HG03025 (cell line): Measurements from ENCODE around the gene OTOGL.
"Not testable (repeated sequence)": the region's sequence is repeated elsewhere in the genome, so short reads cannot be mapped to it uniquely, and the experiment has no call there.

Experiments
- ATAC-seq: cut with Tn5 transposase; IDR thresholded peaks from one replicate; pipeline ENCODE4 v1.9.1; 2021; ENCODE audit warnings: mild to moderate bottlenecking, moderate library complexity; ENCODE audit not compliant: unreplicated experiment, low FRiP score

Gene OTOGL

DNA sequence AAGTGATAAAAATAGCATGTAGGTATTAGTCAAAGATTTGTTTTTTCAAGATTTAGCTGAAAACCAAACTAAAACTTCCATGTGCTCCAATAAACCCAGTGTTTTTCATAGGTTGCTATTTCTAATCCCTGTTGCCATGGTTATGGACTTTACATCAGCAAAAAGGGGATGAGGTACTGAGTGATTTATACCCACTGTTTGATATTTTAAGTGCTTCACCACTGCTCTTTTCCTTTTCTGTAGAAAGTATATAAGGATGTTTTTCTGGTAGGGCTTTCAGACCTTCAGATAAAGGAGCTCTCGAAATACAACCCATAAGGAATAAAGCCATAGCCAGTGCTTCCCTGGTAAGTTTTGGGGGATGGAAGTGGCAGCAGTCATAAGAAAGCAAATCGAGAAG lies at the start of gene OTOGL:
Gene OTOGL (plus strand): TSS at position 279 of the 400 bp plus-strand sequence. CDS start 109,895 bp downstream, outside the sequence.
- ATAC-seq = no peak

- no peak for ATAC-seq
Measured at GRCh38 chr12:80050236-80050635, 49.1 kb upstream of the OTOGL start.

DNA sequence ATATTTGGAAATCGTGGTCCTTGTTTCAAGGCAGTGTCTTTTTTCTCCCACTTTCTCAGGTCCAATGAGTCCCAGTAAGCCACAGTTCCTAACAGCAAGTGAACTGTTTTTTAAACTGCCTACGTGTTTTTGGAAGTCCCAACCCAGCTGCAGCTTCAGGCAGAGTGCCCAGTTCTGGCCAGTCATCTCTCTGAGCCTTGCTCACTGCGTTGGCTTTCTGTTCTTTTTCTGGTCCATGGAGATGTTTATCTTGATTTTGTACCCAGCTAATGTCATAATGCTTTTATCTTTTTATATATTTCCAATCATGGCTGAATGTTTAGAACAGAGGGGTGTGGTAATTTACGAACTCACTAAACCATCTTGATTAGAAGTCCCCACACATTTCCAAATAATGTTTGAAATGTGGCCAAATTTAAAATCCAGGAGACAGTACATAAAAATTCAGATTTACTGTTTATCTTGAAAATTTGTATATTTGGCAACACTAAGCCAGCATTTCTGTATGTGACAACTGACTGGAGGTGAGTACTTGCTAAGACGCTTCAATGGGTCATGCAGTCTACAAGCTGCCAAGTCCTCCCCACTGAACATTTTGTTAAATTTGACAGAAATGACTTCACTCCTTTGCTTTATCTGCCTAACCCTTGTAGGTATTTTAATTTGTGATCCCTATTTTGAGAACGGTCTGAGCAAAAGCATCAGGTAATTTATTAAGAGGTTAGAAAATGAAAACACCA lies 46.1 kb upstream of the OTOGL start:
- no peak for ATAC-seq

GRCh38 chr12:80056232-80056631 lies 43.1 kb upstream of the OTOGL start:
- ATAC-seq = no peak

DNA sequence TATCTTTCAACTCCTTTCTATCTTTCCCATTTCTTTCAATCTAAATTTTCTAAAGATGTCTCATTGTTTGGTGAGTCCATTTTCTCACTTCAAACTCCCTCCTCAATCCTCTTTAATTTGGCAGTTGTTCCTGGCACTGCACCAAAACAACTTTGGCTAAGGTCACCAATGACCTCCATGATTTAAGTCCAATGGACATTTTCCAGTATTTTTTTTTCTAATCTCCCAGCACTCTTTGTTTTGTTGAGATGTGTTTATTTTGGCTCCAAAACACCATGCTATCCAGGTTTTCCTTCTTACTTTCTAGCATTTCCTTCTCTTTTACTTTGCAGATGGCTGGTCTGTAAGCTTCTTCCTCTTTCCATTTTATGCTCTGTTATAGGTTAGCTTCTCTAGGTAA lies 42.5 kb upstream of the OTOGL start:
- ATAC-seq = no peak

DNA sequence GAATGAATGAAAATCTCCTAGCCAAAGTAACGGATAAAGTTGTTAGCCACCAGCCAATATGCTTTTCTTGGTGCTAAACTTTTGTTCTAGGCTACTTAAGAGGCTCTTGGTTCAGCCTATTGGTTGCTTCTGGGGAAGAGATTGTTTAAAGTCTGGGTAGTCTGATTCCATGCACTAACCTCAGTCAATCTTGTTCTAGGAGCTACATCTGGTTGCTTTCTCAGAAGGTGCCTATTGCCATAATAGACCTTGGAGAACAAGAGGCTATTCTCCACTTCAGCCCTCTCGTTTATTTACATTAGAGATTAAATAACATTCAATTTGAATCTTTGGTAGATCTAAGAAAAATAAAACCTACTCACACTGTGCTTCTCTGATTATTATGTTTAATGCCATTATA lies 40.8 kb upstream of the OTOGL start:
- ATAC-seq = no peak

- no peak for ATAC-seq
Measured at GRCh38 chr12:80059102-80059501, 40.2 kb upstream of the OTOGL start.

DNA sequence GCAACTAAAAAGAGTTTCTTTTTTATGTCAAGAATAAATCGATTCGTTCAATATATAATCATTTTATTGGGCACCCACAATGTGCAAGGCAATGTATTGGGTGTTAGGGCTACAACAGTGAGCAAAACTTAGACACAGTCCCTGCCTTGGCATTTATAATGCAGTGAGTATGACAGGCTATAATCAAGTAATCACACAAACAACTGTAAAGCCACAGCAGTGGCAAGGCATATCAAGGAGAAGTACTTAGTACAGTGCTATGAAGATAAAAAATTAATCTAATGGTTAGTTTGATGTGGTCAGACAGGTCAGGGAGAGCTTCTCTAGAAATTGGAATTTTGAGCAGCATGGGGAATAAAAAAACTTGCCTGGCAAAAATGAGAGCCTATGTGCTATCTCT lies 39.5 kb upstream of the OTOGL start:
- no peak for ATAC-seq

DNA sequence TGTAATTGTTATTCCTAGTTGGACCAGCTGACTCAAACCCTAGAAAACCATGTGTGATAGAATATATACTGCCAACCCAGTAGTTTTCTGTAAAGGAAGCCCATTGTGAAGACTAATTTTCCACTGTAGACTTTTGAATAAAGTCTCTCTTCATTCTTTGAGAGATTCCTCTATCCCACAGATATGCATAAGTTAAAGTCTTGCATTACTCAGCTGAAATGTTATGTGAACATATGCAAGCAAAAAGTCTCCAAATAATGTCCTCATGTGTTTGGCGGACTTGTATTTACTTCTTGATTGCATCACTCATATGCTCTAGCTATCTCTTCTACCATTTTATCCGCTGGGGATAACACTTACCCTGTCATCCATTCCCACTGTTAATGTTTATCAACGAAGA lies 35.1 kb upstream of the OTOGL start:
- no peak for ATAC-seq

GRCh38 chr12:80064951-80065350 lies 34.4 kb upstream of the OTOGL start:
- no peak for ATAC-seq

DNA sequence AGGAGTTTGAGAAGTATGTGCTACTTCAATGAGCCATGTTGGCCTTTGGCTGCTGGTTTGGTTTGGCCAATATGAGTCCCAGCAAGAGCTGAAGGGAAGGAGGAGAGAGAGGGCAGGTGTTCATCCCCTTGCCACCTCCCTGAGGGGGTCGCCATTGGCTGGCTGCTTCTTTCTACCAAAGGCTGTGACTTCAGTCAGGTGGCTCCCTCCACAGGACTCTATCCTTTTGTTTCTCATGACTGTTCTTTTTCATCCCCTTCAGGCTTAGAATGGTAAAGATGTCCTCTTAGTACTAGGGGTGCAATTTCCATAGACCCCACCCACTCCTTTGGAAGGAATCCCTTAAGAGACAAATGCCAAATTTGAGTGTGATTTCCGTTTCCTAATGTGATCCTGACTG lies 31.2 kb upstream of the OTOGL start:
- no peak for ATAC-seq

DNA sequence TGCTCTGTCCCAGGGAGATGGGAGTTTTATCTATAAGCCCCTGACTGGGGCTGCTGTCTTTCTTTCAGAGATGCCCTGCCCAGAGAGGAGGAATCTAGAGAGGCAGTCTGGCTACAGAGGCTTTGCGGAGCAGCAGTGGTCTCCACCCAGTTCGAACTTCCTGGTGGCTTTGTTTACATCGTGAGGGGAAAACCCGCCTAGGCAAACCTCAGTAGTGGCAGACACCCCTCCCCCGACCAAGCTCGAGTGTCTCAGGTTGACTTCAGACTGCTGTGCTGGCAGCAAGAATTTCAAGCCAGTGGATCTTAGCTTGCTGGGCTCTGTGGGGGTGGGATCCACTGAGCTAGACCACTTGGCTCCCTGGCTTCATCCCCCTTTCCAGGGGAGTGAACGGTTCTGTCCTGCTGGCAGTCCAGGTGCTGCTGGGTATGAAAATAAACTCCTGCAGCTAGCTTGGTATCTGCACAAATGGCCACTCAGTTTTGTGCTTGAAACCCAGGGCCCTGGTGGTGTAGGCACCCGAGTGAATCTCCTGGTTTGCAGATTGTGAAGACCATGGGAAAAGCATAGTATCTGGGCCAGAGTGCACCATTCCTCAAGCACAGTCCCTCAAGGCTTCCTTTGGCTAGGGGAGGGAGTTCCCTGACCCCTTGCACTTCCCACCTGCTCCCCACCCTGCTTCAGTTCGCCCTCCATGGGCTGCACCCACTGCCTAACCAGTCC lies 15.3 kb upstream of the OTOGL start:
- not testable (repeated sequence) for ATAC-seq

DNA sequence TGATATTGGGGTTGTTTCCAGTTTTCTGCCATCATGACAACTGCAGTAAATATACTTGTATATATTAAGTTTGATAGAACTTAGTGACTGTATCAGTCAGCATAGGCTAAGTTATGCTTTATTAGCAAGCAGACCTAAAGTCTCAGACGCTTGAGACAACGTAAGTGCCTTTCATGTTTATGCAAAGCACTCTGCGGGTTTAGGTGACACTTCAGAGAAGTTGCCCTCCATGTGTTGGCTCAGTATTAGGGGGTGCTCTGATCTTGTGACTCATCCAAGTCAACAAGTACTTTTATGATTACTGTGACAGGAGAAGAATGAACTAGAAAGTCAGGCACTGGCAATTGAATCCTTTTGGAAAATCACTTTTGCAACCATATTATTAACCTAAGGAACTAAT lies 13.3 kb upstream of the OTOGL start:
- ATAC-seq = no peak

DNA sequence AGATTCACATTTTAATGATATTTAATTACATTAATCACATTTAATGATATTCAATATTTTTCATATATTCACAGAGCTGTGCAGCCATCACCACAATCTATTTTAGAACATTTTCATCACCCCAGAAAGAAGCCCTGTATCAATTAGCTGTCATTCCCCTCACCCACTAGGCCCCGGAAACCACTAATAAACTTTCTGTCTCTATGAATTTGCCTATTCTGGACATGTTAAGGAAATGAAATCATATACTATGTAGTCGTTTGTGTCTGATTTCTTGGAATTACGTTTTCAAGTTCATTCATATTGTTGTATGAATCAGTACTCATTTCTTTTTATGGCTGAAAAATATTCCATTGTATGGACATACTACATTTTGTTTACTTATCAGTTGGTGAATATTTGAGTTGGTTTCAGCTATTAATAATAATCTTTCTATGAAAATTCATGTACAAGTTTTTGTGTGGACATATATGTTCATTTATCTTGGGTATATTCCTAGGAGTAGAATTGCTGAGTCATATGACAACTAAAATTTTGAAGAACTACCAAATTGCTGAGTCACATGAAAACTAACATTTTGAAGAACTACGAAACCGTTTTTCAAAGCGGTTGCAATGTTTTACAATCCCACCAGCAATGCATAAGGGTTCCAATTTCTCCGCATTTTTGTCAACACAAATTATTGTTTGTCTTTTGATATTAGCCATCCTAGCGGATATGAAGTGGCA lies 11.7 kb upstream of the OTOGL start:
- ATAC-seq = no peak

GRCh38 chr12:80100591-80100990 lies 1.3 kb downstream of the OTOGL start:
- no peak for ATAC-seq

GRCh38 chr12:80101126-80101525 lies 1.8 kb downstream of the OTOGL start:
- no peak for ATAC-seq

- ATAC-seq = no peak
Measured at GRCh38 chr12:80107221-80107620, 7.9 kb downstream of the OTOGL start.

- no peak for ATAC-seq
Measured at GRCh38 chr12:80116735-80117134, 17.4 kb downstream of the OTOGL start.

DNA sequence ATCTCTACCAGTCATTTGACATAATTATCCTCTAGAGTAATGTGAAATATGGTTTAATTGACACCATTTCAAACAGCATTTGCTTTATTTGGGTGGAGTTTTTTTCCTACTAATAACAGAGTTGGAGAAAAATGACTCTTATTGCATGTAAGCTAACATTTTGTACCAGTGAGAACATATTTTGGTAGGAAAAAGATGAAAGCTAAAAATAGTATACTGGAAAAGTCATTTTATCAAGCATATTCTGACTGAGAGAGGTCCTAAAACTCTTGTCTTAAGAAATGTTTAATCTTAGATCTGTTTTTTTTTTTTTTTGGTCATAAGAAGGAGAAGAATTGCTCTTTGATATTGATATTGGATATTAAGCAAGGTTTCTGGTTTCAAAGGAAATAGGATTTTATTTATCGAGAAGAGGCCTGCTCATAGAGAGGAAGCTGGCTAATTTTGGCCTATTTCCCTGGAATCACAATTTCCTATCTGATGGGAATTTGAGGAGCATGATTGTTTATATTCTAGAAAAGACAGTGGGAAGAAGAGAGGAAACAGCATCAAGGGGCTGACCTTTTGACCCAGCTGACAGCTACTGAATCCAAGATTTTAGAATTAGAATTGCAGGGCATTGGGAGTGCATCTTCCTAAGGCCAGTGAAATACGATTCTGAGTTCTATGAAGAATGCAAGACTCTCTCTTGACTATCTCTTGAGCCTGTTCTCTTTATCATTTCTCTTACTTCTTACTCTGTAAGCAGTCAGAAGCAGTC lies 19.4 kb downstream of the OTOGL start:
- ATAC-seq = no peak

GRCh38 chr12:80120994-80121393 lies 21.7 kb downstream of the OTOGL start:
- ATAC-seq = no peak

DNA sequence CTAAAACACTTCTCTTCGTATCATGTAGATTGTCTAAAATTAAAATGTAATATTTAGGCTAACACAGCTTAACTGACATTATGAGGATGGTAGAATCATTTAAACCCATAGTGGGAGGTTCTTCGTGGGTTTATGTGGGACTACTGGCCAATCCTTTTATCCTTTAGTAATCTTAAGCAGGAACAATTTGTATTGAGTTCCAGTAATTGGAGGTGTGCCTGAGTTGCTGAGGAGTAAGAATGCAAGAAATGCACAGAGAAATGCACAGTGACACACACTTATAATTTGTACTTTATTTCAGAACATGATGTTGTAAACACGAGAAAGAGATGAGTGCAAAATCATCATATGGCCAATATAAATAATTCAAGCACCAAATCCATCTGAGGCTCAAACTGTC lies 22.3 kb downstream of the OTOGL start:
- ATAC-seq = no peak
